Measurements from ENCODE around the gene FBLL1.
A peak's percentile ranks its signal among the peaks of the same experiment; 100 is the strongest.
"Not testable (repeated sequence)": the region's sequence is repeated elsewhere in the genome, so short reads cannot be mapped to it uniquely, and the experiment has no call there.

Gene FBLL1

DNA sequence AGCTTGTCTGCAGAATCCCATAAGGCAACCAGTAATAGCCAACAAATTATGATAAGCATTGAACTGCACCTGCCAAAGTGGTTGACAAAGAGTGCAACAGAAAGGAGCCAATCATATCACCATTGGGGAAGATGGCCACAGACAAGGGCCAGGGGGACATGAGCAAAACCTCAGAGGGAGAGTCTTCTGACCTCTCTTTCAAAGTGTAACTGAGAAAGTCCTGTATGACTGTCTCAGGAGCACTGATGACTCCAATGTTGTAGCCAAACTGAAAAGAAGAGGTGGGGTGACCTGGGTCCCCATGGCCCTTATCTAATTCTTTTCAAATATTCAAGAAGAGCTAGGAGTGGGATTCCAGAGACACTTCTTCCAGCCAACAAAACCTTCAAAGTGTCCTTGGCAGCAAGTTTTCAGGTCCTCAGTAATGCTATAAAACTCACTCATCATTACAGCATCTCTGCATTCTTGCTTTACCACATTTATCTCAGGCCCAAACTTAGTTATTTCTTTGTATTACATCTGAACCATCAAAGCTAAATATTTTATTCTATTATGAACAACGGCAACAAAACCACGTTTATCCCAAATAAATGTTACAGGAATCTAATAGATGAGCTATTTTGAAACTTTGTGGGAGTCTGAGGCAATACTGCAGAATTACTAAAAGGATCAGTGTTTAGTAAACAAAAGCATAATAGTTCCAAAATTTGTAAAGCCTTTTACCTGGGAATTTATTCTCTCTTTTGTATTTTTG is 24.4 kb downstream of the FBLL1 start:
- DNase-seq, result no peak

- DNase-seq, result no peak
These were observed 28.3 kb downstream of the FBLL1 start for GRCh38 chr5:168557389-168557788.

DNA sequence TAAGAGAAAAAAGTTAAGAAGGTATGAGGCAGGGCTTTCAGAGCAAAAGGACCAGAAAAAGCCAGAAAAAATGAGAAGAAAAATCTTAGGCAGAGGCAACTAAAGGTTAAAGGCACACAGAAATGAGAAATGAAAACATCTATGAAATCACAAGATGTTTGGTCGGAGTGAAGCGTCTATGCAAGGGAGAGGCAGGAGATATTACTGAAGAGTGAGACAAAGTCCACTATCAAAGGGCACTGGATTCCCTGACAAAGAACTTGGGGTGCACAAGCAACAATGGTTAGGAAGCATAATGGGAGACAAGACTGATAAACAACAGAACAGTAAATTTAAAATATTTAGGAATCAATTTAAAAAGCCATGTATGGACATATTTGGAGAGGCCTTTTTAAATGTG is 33.2 kb downstream of the FBLL1 start:
- DNase-seq, result no peak

DNA sequence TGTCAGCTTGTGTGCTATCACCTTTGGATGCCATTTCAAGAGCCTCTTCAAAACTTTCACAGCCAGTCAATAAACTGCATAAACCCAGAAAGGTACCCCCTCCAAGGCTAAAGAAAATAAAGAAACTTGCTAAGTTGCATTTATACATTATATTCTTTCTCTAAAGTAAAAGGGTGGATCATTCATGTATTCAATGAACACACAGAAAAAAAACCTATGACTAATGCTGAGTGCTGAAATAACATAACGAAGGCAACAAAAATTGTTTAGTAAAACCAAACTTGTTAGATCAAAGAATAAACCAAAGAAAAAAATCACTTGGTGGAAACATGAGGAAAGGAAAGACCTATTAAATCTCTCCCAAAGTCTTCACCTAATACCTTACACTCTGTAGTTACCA is 34.9 kb downstream of the FBLL1 start:
- no peak for DNase-seq

GRCh38 chr5:168568738-168569137 is 39.6 kb downstream of the FBLL1 start:
- no peak for DNase-seq

- no peak for DNase-seq
These were observed 41.6 kb downstream of the FBLL1 start for GRCh38 chr5:168570490-168571328.

DNA sequence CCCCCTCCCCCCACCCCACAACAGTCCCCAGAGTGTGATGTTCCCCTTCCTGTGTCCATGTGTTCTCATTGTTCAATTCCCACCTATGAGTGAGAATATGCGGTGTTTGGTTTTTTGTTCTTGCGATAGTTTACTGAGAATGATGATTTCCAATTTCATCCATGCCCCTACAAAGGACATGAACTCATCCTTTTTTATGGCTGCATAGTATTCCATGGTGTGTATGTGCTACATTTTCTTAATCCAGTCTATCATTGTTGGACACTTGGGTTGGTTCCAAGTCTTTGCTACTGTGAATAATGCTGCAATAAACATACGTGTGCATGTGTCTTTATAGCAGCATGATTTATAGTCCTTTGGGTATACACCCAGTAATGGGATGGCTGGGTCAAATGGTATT is 44.6 kb downstream of the FBLL1 start:
- DNase-seq, result not testable (repeated sequence)

DNA sequence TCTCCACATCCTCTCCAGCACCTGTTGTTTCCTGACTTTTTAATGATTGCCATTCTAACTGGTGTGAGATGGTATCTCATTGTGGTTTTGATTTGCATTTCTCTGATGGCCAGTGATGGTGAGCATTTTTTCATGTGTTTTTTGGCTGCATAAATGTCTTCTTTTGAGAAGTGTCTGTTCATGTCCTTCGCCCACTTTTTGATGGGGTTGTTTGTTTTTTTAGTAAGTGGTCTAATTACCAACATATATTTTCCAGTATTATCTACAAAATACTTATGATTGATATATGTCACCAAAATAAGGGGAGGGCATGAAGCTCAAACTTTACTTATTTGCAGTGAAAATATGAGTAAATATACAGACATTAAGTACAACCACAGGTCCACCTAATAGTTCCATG is 45.1 kb downstream of the FBLL1 start:
- not testable (repeated sequence) for DNase-seq

DNA sequence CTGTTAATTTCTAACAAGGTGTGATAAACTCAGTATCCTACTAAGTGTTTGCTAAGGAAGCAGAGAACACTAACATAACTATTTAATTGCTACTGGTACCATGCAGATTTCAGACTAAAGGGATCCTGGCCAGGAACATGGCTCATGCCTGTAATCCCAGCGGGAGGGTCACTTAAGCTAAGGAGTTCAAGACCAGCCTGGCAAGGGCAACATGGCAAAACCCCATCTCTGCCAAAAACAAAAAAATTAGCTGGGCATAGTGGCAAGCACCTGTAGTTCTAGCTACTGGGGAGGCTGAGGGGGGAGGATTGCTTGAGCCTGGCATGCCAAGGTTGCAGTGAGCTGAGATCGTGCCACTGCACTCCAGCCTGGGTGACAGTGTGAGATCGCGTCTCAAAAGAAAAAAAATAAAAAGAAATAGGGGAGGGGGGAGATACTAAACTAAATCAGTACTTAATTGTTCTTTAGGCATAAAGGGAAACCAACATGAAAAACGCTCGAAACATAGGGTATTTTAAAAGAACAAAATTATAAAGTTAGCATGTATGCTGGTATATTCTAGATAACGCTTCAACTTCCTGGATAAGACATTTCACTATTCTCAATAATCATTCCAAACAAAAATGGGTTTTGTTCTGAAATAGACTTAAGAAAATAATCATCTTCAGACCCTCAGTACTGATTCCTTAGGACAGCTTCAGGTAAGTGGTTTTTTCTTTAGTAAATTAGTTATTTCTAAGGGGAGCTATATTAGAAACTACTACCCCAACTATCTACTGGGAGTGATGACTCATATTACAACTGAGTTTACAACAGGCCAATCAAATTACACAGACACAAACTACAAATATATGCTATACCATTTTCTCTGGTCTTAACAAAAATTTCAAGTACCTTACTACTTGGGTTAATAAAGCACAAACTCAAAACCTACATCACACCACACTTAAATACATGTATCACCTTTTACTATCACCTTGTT is 46.6 kb downstream of the FBLL1 start:
- no peak for DNase-seq

DNA sequence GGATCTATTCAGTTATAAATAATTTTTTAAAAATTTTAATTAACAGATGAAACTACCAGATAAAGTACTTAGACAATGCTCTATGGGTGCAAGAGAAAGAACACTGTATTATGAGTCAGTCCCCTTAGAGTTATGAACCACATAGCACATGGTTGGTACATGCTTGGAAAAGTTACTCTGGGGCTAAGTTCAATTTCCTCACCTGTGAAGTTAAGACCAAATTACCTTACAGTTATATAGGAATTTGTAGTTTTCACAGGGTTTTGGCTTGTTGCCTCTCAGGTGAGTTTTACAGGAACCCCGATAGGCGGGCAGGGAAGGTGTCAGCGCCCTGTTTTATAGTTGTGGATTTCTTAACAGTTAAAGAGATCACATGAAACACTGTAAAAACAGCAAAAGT is 48.9 kb downstream of the FBLL1 start:
- DNase-seq, result no peak

- no peak for DNase-seq
These were observed 49.7 kb downstream of the FBLL1 start, which contains the start of gene PANK3 for GRCh38 chr5:168578538-168579487. Gene PANK3 (minus strand): TSS chr5:168579368. CDS start chr5:168579283, 85 bp downstream.

- peak; percentile 85 for DNase-seq
These were observed 50.6 kb downstream of the FBLL1 start for GRCh38 chr5:168579488-168580226.

DNA sequence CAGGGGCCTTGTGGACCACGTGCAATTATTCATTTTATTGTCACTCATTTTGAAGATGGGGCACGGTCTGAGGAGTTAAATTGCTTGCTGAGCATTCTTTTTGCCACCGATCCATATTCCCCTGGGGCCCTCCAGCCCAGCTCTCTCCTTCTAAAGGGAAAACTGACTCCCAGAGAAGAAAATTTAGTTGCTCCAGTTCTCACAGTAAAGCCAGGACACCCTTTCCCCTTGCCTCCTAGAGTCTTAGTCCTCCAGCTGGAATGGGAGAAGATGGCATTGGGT is 51.1 kb downstream of the FBLL1 start:
- DNase-seq, result no peak

All from NCI-H1436 treated with DMSO at 0.1 percent for 48 hours (cell line).